NCI-H2171 treated with DMSO at 0.1 percent for 48 hours (cell line): ENCODE results near the gene RNF130.
A peak's percentile ranks its signal among the peaks of the same experiment; 100 is the strongest.
"Not testable (repeated sequence)": the region's sequence is repeated elsewhere in the genome, so short reads cannot be mapped to it uniquely, and the experiment has no call there.

Experiments used
- DNase-seq: peaks from one replicate; lab custom pipeline; 2025; lab: John Stamatoyannopoulos, UW

Gene RNF130

DNA sequence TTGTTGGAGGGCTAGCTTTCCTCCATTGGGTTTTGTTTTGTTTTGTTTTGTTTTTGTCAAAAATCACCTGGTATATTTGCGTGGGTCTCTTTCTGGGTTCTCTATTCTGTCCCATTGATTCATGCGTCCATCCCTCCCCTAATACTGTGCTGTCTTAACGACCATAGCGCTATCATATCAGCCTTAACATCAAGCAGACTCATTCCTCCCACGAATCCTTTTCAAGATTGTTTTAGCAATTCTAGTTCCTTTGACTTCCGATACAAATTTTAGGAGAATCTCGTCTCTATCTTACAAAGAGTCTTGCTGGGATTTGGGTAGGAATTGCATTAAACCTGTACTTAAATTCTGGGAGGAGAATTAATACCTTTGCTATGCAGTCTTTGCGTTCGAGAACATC is 31.1 kb upstream of the RNF130 start:
- no peak for DNase-seq

DNA sequence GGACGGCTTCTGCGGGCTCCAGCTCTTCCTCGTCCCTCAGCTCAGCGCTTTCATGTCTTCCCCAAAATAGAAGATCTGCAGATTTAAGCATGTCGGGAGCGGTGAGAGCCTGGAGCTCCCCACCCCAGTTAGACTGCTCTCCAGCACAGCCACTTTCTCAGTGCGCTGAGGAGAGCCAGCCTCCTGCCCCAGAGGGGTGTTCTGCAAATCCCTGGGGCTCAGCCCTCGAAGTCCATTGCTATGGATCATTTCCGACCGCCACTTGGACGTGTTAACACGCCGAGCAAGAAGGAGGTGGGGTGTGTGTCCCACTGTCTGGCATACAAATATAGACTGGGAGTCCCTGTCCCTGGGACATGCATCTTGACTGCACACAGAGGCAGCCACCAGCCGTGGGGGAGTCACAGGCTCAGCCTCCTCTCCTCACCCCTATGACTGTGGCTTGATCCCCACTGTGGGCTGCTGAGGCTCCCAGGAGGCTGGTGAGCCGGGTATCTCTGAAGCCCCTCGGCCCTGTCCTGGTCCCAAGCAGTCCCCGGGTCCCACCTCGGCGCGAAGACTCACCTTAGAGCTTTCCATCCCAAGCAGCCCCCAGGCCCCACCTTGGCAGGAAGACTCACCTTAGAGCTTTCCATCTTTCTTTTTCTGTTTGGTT is 30.0 kb upstream of the RNF130 start:
- DNase-seq: no peak

DNA sequence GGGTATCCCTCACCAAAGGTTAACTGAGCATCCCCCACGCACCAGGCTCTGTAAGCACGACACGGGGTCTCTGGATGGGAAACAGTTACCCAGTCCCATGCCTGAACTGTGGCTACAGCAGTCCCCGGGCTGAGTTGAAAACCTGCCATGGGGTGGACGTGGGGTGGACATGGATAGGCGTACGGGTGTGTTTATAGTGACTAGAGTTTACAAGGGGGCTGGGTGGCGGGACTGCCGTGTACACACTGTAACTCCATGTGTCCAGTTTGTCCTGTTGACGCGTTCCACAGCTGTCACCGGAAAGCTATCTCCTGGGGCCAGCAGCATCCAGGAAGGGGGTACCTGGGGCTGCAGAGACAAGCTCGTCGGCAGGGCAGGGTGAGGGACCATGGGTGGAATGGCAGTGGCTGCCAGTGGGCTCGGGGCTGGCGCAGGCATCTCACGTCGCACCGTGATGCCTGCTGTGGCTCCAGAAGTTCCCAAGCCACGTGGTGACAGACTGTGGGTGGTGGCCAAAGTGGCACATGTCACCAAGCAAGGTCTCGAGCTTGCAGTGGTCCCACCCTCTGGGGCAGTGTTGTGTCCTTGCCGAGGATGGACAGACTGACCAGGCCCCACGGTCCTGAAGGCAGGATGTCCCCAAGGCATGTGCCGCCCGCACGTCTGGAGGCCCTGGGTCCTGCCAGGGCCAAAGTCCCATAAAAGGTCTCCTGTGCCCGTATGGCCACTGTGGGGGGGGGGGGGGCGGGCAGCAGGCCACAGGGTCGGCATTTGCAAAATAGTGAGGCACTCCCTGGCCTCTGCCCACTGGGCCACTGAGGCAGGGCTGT is 29.3 kb upstream of the RNF130 start:
- no peak for DNase-seq

DNA sequence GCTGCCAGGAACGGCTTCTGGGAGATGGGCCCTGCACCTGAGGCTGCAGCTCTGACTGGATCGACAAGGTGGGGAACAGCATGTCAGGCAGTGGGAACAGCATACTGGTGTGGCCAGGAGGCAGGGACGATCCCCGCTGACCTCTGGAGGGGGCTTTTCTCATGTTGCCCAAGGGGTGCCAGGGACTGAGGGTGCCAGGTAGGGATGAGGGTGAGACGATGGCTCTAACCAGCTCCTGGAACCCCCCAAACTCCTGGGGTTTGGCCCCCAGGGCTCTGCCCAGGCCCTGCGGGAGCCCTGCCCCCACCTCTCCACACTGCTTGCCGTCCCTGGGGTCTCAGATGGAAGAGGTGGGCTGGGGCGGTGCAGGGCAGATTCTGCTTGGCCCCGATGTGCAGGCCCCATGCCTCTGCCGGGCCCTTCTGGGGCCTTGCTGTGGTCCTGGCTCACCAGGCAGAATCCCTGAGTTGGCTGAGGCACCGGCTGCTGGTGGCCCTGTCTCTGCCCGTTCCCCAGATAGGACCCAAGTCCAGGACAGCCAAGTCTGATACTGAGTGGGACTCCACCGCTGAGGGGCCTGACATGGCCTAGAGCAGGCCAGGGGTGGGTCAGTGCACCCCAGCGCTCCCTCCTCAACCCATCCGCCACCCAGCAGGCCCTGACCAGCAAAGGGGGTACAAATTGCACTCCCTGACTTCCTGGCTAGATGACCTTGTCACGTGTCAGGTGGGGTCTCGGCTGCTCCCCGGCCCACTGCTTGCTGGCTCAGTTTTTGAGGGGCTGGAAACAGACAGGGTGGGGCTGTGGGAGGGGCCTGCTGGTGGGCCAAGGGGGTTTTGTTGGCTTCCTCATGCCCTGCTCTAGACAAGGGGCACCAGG is 28.4 kb upstream of the RNF130 start:
- no peak for DNase-seq

DNA sequence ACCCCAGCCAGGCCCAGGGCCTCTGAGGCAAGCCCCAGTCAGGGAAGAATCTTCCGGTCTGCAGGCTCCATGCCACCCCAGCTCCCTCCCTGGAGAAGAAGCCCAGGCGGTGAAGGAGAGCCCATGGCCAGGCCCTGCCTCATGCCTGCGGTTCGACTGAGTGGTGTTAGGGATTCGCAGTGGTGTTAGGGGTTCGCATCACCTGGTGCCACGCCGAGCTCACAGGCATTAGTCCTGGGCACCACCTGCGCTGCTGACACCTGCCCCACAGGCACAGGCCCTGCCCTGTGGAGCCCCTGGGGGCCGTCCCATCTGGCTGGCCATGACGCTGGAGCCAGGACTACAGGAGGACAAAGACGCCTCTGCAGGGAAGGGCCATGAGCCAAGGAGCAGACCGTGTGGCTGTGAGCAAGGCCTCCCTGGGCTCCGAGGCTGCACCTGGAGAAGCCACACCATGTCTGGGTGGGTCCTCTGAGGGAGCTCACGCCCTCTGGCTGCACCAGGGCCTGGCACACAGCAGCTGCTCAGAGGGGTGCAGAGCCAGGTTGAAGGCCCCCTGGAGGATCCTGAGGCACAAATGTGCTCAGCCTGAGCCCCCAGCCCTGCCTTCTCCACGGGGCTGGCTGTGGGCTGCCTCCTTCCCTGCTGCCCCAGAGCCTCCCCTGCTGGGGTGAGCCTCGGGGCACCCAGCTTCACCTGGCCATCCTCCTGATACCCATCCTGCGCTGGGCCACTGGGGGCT is 27.6 kb upstream of the RNF130 start:
- peak; percentile 2 for DNase-seq

DNA sequence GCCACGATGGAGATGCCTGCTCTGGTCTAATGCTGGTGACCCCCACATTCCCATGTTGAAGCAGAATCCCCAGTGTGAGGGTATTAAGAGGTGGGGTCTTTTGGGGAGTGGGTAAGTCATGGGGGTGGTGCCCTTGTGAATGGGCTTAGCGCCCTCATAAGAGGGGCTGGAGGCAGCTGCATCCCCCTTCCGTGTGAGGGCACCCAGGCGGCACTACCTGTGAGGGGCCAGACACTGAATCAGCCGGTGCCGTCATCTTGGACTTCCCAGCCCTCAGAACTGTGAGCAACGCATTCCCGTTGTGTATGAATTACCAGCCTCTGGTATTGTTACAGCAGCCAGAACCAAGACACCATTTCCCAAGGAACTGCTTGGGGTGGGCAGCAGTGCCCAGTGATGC is 27.0 kb upstream of the RNF130 start:
- no peak for DNase-seq

DNA sequence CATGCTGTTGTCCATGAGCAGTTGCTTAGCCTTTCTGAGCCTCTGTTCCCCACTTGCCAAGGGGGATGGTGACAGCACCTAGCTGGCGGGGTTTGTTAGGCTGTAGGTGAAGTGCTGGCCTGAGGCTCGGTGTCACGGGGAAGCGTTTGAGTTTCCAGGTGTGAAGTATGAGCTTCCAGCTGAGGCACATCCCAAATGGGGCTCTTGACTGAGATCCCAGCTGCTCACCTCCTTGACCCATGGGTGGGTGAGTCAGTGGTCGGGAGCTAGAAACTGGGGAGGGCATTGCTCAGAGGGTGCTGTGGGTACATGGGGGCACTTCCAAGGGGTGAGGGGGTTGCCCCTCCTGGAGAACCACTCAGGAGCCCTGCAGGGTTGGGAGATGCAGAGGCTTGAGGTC is 26.4 kb upstream of the RNF130 start:
- no peak for DNase-seq

DNA sequence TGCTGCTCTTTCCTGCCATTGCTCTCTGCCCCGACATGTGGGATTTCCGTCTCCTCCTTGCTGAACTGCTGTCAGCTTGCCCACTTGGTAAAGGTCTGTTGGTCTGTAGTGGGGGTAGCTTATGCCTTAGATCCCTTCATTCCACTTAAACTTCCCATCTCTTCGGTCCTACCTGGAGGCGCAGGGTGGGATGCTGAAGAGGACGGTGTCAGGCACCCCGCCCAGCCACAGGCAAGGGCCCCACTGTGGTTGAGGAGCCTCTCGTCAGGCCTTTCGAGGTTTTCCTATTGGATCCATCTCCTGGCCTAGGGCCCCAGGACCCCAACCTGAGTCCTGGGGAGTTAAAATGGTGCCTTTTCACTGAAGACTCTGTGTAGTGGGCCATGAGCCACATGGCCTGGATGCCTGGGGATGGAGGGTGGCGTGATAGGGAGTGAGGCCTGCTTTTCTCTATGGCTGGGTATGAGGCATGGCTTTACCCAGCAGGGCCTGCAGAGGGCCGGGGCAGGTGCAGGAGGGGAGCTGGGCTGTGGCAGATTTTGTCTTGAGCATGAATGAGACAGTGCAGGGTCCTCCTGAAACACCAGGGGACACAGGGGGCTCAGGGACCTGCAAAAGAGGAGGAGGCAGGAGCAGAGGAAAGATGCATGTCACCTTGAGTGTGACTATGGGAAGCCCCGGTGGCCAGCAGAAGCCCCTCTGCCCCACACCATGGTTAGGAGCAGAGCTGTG is 25.8 kb upstream of the RNF130 start:
- DNase-seq: no peak

DNA sequence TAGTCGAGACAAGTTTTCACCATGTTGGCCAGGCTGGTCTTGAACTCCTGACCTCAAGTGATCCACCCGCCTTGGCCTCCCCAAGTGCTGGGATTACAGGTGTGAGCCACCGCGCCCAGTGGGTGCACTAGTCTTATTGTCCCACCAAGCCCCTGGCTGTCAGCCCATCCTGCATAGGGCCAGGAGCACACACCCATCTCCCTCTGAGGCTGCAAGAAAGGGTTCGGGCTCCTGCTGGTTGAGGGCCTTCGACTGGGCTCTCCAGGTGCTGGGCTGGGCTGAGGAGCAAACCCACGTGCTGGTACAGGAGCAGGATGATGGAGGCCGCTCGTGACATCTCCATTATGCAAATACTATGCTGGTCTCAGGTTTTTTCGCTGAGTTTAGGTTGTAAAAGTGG is 25.1 kb upstream of the RNF130 start:
- DNase-seq: no peak

DNA sequence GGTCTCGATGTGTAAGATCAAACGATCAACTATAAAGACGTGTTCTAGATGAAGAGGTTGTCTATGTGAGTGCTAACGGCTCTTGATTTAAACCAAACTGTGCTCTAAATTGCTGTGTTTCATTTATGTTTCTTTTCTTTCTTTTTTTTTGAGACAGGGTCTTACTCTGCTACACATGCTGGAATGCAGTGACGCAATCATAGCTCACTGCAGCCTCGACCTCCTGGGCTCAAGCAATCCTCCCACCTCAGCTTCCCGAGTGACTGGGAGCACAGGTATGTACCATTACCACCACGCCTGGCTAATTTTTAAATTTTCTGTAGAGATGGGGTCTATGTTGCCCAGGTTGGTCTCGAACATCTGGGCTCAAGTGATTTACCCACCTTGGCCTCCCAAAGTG is 24.0 kb upstream of the RNF130 start:
- DNase-seq: no peak

DNA sequence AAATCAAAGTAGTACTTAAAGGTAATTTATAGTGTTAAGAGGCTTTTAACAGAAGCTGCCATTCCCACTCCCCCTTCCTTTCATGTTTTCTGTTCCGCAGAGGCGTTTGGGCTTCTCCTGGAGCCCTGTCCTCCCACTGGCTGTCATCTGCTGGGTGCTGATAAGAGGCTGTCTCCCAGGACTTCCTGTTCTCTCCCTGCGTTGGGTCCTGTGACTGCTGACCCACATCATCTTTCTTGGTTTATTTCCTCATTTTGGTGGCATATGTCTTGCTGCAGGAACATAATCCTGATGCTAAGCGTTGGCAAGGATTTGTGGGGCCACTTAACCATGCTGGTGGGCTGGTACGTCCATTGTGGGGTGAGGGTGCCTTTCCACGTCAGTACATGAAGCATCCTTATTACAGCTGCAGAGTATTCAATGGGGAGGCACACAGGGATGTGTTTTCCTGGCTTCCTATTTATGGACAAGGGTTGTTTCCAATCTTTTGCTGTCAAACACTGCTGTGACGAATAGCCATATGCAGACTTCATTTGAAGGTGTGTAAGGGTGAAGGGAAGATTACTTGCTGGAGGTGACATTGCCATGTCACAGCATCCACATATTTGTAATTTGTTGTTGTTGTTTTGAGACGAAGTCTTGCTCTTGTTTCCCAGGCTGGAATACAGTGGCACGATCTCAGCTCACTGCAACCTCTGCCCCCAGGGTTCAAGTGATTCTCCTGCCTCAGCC is 22.3 kb upstream of the RNF130 start:
- DNase-seq: no peak

DNA sequence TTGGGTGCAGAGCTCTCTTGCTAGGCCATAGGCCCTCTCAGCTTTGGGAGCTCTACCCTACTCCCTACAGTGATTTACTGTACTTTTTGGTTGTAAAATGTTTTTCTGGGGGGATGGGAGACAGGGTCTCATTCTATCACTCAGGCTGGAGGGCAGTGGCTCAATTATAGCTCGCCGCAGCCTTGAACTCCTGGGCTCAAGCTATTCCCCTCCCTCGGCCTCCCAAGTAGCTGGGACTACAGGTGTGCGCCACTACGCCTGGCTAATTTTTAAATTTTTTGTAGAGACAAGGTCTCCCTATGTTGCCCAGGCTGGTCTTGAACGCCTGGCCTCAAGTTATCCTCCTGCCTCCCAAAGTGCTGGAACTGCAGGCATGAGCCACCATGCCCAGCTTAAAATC is 21.7 kb upstream of the RNF130 start:
- DNase-seq: no peak

DNA sequence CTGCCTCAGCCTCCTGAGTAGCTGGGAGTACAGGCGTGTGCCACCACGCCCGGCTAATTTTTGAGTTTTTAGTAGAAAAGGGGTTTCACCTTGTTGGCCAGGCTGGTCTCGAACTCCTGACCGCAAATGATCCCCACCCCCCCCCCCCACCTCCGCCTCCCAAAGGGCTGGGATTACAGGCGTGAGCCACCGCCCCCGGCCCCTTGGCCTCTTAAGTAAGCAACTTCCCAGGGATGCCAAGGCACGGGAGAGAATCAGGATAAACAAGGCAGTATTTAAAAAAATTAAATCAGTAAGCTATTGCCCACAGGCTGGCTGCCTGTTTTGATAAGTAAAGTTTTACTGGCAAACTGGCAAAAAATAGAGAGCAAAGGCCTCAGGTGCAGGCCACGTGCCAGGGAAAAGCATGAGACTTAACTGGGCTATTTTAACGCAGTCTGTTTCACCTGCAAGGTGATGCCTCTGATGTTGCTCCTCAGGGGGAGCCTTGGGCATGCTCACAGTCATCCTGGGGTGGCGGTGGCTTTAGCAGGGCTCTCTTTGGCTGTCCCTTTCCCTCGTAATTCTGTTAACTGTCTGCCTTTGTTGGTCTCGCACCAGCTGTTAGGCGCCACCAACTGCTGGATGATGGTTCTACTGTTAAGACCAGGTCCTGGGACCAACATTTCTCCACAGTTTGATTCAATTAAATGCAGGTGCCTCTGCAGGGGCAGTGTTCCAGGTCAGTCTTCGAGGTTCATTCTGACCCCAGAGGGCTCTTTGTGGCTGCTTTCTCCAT is 19.4 kb upstream of the RNF130 start:
- peak; percentile 17 for DNase-seq

DNA sequence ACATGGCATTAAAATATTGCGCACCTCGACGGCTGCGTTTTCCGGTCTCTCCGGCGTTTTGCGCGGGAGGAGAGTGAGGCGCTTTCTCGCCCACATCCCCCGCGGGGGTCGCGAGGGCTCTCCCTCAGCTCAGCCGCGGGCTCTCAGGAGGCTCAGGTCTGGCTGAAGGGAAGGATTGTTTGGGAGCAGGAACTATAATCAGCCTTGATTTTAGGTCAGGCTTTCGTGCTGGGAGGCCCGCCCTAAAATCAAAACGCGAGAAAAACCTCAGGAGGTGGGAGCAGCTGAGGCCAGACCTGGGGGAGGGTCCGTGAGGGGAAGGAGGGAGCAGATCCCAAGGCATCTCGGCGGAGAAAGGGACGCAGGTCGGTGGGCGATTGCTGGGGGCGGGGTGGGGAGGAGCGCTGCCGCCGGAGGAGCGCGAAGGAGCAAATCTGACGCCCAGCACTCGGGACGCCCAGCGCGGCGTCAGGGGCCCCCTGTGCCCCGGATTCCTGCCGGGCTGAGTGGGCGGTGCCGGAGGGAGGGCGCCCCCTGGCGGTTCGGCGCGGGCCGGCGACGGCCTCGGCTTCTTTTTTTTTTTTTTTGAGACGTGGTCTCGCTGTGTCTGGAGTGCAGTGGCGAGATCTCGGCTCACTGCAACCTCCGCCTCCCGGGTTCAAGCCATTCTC is 18.7 kb upstream of the RNF130 start:
- peak; percentile 49 for DNase-seq

DNA sequence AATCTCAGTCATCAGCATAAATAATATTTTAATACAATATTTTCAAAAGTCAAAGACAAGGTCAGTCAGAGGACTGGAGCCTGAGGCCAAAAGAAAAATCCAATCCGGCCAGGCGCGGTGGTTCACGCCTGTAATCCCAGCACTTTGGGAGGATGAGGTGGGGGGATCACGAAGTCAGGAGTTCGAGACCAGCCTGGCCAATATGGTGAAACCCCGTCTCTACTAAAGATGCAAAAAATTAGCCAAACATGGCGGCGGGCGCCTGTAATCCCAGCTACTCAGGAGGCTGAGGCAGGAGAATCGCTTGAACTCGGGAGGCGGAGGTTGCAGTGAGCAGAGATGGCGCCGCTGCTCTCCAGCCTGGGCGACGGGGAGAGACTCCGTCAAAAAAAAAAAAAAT is 18.1 kb upstream of the RNF130 start:
- not testable (repeated sequence) for DNase-seq

DNA sequence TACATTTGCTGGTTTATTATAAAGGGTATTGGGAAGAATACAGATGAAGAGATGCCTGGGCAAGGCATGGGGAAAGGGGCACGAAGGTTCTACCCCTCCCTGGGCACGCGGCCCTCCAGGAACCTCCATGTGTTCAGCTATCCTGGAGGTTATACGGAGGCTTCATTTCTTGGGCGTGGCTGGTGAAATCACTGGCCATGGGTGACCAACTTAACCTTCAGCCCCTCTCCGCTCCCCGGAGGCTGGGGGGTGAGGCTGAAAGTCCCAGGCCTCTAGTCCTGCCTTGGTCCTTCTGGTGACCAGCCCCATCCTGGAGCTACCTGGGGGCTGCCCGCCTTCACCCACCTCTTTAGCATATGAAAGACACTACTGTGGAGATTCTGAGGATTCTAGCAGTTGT is 17.0 kb upstream of the RNF130 start:
- DNase-seq: no peak

DNA sequence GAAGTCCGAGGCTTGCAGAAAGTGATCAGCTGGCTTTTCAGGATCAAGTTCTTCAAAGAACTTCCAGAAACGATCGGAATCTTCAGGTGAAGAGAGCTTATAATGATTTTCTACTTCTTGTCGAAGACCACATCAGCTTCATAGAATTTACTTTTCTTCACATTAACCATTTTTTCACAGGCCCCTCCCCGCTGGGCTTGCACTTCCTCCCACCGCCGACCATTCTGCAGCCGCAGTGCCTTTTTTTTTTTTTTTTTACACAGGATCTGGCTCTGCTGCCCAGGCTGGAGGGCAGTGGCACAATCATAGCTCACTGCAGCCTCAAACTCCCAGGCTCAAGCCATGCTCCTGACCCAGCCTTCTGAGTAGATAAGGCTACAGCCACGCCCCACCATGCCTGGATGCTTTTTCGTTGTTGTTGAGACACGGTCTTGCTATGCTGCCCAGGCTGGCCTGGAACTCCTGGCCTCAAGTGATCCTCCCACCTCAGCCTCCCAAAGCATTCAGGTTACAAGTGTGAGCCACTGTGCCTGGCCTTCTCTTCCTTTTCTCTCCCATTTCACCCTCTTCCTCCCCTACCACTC is 15.3 kb upstream of the RNF130 start:
- no peak for DNase-seq

DNA sequence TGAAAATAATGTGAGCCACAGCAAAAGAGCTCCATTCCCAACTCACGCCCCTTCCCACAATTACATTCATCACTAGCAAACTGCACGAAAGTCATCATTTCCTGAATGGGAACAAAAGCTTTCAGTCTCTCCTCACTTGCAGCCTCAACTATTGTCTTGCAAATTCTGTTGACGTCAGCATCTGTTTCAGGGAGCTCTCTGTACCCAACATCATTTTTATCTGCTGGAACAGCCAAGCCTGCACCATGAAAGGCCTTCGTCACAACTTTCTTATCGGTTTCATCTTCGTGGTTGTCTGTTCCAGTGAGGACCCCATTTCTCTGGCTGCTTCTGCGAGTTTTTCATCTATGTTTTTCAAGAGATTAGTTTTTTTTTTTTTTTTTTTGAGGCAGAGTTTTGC is 14.3 kb upstream of the RNF130 start:
- DNase-seq: no peak
